ENCODE results near the gene RIPOR3.

GRCh38 chr20:50559149-50559548 lies 132.2 kb downstream of the RIPOR3 start:
- TF ChIP-seq CTCF (IDR thresholded peaks at IDR 0.05) (no peak), POLR2AphosphoS5 (IDR thresholded peaks at IDR 0.05) (no peak)
